ENCODE results near the gene TRA2B. TPM values are rescaled to one million over a fixed set of nuclear protein-coding genes. Genes with fewer than 3 reads are reported as not detected.
A peak's percentile ranks its signal among the peaks of the same experiment; 100 is the strongest.

Gene TRA2B
- total RNA-seq, 2 experiments from 2014 or later, result 289 to 291 TPM

DNA sequence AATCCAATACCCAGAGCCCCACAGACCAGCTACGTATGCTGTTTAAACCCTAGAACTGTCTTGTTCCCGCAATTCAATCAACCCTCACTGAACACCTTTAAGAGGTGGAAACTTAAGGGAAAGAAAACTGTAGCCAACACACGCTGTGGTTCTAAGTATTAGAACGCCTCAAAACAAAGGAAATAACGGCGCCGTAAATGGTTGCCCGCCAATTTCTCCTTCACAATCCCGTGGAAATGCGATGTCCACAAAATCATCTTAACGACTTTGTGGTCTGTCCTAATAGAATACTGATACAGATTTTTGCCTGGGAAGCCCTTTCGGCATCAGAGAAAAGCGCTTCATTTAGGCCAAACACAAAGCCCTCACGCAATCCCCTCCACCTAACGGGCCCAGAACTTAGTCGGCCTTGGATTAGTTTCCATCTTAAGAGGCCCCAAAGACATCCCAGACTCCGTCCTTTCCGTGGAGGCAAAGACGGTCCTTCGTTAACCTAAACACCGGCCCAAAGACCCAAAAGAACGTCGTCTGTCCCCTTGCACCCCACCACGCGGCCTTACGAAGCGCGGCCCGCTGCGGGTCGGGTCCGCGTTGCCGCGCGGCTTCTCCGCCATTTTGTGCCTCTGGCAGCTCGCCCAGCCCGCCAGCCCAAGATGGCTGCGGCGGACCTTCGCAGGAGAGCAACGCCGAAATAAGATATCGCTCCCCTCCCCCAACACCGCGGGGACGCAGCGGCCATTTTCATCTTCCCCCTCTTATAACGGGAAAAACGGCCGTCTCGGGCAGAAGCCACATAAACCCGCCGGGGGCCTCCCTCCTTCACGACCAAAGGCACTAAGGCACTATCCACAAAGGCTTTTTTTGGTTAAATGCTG lies 763 bp downstream of the TRA2B start:
- H3K9me3 Mint-ChIP-seq, result peaks cover 4% of the 10 kb centered on the region
- H3K36me3 Mint-ChIP-seq, result peaks cover 61% of the 10 kb centered on the region
- DNase-seq, result peak; percentile 89
- H3K4me3 Mint-ChIP-seq, result peak overlapping the region; percentile 99
- peak overlapping the region; percentile 100 for H3K27ac Mint-ChIP-seq
- peaks cover 5% of the 10 kb centered on the region for H3K27me3 Mint-ChIP-seq
- H3K4me1 Mint-ChIP-seq, result peaks cover 23% of the 10 kb centered on the region

DNA sequence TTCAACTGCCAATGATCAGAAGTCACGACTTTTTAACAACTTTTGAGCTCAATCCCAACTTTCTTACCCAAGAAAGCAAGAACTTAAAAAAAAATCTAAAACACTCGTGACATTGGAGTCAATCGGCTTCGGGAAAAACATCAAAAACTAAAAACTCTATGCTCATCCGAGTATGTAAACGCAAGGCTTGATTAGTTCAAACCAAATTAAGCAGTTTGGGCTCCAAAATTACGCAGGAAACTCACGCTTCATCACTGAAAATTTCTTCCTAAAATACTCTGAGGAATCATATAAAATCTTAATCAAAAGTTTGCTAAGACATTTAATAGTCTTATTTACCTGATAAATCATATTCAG lies 1.6 kb downstream of the TRA2B start:
- H3K27me3 Mint-ChIP-seq, result peaks cover 5% of the 10 kb centered on the region
- DNase-seq, result no peak
- H3K9me3 Mint-ChIP-seq, result peaks cover 4% of the 10 kb centered on the region
- peak overlapping the region; percentile 99 for H3K4me3 Mint-ChIP-seq
- H3K4me1 Mint-ChIP-seq, result peaks cover 30% of the 10 kb centered on the region
- peaks cover 69% of the 10 kb centered on the region for H3K36me3 Mint-ChIP-seq
- H3K27ac Mint-ChIP-seq, result peak overlapping the region; percentile 100

DNA sequence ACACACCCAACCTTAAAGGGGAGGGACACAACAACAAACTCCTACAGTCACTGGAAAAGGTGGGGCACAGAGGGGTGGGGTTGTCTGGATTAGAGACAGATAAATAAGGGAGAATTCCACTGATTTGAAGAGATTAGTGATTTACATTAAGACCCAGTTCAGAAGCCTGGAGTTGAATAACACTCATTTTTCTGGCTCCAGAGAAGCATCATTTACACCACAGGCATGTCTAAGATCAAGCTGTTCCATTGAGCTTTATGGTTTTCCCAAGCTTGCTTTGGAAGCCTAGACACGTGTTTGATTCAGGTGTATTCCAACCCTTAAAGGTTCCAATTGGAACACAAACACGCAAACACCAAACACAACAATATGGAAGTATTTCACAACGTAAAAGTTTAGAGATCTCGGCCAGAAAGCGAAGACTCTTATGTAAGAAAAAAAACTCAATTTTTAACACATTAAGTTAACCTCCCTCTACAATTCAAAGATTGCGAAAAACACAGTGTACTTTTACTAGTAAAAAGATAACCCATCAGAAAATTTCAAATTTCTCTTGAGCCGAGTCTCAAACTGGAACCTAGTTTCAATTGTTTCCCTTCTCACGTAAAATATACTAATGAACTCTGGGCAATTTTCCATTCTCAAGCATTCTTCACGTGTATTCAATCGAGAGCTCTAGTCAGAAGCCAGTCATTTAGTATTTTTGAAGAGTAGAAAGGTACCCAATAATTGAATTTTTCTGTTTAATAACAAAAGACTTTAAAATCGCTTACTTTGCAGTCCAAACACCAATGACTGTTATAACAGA lies 2.1 kb downstream of the TRA2B start:
- peak overlapping the region; percentile 100 for H3K27ac Mint-ChIP-seq
- peaks cover 4% of the 10 kb centered on the region for H3K9me3 Mint-ChIP-seq
- H3K4me1 Mint-ChIP-seq, result peaks cover 36% of the 10 kb centered on the region
- no peak for DNase-seq
- peaks cover 75% of the 10 kb centered on the region for H3K36me3 Mint-ChIP-seq
- H3K4me3 Mint-ChIP-seq, result peak overlapping the region; percentile 99
- peaks cover 5% of the 10 kb centered on the region for H3K27me3 Mint-ChIP-seq

DNA sequence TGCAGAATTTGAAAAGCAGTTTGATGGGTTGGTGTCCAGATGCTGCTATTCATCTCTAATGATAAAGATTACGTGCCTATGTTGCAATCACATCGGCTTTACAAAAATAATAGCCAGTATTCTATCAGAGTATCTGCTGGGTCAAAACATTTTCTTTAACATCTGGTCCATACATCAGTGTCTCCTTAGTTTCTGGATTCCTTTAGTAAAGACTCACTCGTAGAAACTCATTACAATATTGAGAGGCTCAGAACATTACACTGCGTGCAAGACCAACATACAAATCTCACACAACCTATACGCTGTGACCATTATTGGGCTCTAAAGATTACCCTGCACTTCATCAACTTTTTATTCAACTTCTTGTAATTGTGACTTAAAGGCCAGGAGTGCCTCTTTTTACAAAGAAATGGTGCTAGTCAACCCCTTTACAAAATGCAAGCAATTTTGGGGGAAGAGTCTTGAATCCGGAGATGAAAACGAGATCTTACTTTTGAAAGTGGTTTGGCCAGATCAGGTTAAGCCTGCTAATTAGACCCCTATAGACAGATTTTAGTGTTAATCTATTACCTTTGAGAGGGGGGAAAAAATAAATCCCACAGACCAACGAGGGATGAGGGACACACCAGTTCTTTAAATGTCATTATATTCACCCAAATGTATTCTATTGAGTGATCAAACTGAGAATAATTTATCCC lies 2.9 kb downstream of the TRA2B start:
- peaks cover 5% of the 10 kb centered on the region for H3K27me3 Mint-ChIP-seq
- H3K36me3 Mint-ChIP-seq, result peaks cover 82% of the 10 kb centered on the region
- peak overlapping the region; percentile 99 for H3K4me3 Mint-ChIP-seq
- peaks cover 44% of the 10 kb centered on the region for H3K4me1 Mint-ChIP-seq
- H3K9me3 Mint-ChIP-seq, result peaks cover 4% of the 10 kb centered on the region
- DNase-seq, result no peak
- H3K27ac Mint-ChIP-seq, result peak overlapping the region; percentile 100

DNA sequence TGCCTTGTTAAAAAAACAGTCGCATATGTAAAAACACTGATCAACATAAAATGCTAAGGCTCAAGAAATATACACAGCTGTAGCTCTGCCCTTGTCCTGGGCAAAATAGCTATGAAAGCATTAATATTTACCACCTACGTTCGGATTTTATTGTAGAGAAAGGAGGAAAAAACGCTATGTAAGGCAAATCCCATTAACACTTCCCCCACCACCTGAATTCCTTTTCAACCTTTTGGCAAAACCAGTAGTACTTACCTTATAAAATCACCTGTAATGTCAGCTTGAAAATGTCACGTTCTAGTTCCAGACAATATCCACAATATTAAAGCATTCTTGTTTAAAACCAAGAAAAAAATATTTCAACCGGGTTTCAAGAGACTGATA lies 3.6 kb downstream of the TRA2B start:
- Mint-ChIP-seq H3K27me3 (peaks cover 5% of the 10 kb centered on the region), H3K4me1 (peaks cover 51% of the 10 kb centered on the region), H3K4me3 (peak overlapping the region; percentile 99), H3K27ac (peak overlapping the region; percentile 34), H3K9me3 (peaks cover 4% of the 10 kb centered on the region), H3K36me3 (peaks cover 88% of the 10 kb centered on the region)
- DNase-seq, result no peak

DNA sequence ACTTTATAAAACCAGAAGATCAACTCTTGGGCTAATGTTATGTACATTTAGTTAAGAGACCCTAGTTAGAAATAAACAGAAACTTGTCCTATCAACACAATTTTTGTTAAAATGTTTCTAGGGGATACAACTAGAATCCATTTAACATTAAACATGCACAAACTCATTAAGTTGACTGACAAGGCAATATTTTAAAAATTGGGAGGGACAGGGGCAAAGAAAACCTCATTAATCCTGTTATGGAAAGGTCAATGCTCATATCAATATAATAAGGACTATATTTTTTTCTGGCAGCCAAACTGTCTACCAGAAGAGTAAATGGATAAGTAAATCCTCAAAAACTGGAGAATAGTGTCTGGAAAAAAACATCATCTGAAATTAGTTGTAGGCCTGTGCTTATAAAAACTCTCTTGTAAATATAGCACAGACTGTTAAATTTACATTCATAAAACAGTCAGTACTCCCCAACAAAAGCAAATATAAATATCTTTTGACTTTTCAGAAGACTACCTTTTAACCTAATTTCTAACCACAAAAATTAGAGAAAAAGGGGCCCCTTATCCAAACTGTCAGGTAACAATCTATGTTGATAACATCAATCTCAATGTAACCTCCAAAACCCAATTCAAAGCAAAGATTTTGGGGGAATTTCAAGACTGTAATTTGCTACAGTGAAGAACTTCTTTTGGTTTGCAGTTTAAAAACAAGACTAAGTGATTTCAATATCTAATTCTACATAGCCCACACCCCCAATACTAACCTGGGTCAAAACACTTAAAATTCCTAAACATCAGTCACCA lies 4.2 kb downstream of the TRA2B start:
- no peak for DNase-seq
- peaks cover 5% of the 10 kb centered on the region for H3K27me3 Mint-ChIP-seq
- H3K36me3 Mint-ChIP-seq, result peaks cover 94% of the 10 kb centered on the region
- peaks cover 57% of the 10 kb centered on the region for H3K4me1 Mint-ChIP-seq
- peak overlapping the region; percentile 50 for H3K27ac Mint-ChIP-seq
- H3K4me3 Mint-ChIP-seq, result peak overlapping the region; percentile 99
- H3K9me3 Mint-ChIP-seq, result peaks cover 4% of the 10 kb centered on the region

DNA sequence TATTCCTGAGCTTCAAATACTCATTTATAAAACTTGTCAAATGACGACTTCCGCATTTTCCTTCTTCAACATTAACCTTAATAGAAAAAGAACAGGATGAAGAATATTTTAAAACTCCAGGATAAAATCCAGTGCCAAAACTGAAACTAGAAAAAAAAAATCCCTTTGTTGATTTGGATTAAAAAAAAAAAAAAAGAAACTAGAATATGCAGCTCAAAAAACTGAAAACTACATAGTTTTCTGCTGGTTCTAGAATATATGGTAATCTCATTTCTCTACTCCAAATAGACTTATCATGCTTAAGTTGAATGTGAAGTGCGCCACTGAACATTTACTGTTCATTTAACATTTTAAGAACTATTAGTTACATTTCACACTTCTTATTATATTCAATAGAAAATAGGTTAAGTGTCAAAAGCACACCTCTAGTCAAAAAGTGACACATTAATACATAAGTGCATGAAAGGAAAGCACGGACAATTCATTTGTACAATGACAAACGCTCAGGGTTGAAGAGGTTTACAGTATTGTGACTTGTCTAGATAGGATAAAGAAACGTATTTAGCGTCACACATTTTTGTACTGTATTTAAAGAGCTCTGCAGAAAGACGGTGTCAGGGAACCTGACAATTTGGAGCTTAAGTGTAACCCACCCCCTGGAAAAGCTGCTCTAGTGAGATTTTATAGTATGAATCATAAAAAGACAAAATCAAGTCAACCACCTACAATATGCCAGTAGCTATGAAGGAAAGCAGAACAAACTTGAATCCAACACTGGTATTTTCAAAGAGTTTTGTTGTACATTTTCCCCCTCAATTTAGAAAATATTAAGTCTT lies 5.8 kb downstream of the TRA2B start:
- no peaks in the 10 kb centered on the region for H3K27me3 Mint-ChIP-seq
- H3K4me3 Mint-ChIP-seq, result peak overlapping the region; percentile 86
- H3K9me3 Mint-ChIP-seq, result no peaks in the 10 kb centered on the region
- no peak for DNase-seq
- H3K4me1 Mint-ChIP-seq, result peaks cover 69% of the 10 kb centered on the region
- peak overlapping the region; percentile 66 for H3K27ac Mint-ChIP-seq
- H3K36me3 Mint-ChIP-seq, result peaks cover 95% of the 10 kb centered on the region

DNA sequence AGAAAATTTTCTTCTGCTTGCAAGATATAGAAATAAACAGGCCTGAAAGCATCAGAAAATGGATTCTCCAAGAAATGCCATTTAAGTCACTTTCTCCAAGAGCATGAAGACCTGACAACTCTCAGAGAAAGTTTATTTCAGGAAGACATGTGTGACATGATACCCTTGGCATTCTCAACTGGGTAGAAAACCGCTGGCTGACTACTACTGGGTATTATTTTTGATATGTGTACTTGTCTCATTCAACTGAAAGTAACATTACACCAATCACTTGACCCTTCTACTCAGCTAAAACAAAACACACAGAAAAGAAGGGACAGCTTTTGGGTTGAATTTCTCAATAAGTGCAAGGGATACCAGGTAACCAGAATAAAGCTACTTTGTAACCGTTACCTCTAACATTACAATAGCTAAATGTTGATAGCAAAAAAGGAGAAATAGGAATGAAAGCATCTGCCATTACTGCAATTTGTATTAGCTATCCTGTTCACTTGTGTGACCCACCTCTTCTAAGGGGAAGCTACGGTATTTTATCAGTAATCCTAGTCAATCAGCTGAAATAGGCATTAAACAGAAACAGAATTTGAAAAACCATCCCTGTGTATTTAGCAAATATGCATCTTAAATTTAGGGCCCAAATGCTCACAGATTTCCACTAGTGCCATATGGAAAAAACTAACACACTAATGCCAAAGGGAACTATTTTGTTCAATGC lies 7.3 kb downstream of the TRA2B start:
- peaks cover 80% of the 10 kb centered on the region for H3K4me1 Mint-ChIP-seq
- H3K27ac Mint-ChIP-seq, result peak overlapping the region; percentile 66
- H3K4me3 Mint-ChIP-seq, result peak overlapping the region; percentile 86
- H3K36me3 Mint-ChIP-seq, result peaks cover 93% of the 10 kb centered on the region
- no peaks in the 10 kb centered on the region for H3K27me3 Mint-ChIP-seq
- H3K9me3 Mint-ChIP-seq, result no peaks in the 10 kb centered on the region
- DNase-seq, result no peak

DNA sequence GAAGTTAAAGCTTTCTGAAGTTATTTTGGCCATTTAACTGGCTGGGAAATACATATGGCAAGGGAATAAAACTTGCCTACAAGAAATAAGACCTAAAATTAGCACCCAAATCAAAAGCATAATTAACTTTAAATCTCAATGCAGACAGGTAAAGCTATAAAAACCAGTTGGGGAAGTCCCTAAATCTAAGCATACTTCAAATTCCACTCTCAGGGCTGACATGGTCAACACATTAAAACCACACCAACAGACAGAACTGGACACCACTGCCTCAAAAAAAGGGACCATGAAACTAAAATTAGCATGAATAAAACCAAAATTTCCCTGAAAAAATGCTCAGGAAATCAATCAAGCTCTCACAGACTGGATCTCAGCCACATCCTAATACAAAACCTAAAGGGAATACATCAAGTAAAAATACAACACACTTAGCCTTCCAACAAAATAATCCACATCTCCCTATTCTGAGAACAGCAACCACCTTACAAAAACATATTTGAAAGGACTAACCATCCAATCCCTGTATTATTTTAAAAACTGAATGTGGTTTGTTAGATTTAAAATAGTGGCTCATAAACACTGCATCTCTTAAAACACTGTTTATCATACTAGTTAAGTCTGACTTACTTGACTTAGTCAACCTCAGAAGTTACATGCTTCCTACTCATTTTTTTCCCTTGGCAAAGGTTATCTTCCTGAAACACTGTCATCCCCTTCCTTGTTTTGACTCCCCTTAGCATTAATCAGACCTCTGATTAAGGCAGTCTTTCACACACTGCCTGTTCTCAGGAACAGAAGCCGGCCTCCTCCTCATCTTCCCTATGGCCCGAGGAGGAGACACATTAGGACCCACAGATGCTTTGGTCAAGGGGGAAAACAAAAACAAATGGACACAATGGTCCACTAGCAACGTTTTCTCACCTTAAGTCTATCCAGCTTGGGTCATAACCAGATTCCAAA lies 8.3 kb downstream of the TRA2B start:
- H3K36me3 Mint-ChIP-seq, result peaks cover 93% of the 10 kb centered on the region
- no peaks in the 10 kb centered on the region for H3K27me3 Mint-ChIP-seq
- H3K9me3 Mint-ChIP-seq, result no peaks in the 10 kb centered on the region
- H3K27ac Mint-ChIP-seq, result peak overlapping the region; percentile 66
- H3K4me3 Mint-ChIP-seq, result peak overlapping the region; percentile 86
- DNase-seq, result no peak
- peaks cover 91% of the 10 kb centered on the region for H3K4me1 Mint-ChIP-seq

DNA sequence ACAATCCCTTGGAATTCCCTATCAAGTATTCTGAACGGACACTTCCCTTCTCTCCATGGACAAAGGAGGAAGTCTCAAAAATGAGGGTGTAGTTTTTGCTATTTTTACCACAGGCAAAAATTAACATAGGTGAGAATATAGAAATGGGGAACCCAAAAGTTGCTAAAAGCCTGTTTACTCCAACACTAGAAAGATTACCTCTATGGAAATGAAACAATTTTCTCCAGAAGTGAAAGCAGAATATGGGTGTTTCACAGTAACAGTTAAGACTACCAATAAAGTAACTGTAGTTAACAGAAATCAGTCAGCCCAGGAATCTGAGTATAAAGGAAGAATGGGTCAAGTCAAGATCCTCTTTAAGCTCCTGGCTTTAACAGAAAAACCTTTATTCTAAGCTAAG lies 9.3 kb downstream of the TRA2B start:
- H3K36me3 Mint-ChIP-seq, result peaks cover 90% of the 10 kb centered on the region
- peak overlapping the region; percentile 70 for H3K27ac Mint-ChIP-seq
- DNase-seq, result no peak
- H3K27me3 Mint-ChIP-seq, result no peaks in the 10 kb centered on the region
- H3K4me1 Mint-ChIP-seq, result peaks cover 90% of the 10 kb centered on the region
- no peaks in the 10 kb centered on the region for H3K9me3 Mint-ChIP-seq
- peak overlapping the region; percentile 86 for H3K4me3 Mint-ChIP-seq

DNA sequence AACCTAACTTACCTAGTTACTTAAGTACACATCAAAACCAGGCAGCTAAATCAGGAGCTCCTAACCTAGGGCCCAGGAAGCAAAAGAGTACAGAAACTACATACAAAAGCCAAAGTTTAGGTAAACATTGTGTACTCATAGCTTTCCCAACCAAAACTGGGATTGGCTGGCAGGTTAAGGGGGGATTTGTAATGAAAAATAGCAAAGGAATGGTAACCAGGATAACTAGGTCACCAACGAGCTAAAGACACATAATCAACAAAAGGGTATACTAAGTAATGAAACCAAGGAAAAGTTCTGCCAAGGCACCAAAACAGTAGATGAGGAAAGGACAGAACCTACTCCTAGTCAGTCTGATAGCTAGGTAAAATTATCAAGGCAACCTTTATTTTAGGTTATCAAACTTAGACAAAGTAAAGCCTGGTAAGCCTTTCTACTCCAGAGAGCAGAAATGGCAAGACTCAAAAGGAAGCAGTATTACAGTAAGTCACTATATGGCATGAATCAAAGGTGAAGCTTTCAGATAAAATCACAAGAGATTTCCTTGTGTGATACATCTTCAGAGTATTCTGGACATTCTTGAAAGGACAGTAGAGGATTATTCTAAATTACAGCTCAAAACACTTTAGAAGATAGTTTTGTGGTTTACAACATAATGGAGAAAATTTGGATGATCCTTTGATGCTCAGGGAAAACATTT lies 10.2 kb downstream of the TRA2B start:
- Mint-ChIP-seq H3K4me3 (peak overlapping the region; percentile 86), H3K36me3 (peaks cover 95% of the 10 kb centered on the region), H3K27me3 (no peaks in the 10 kb centered on the region)

DNA sequence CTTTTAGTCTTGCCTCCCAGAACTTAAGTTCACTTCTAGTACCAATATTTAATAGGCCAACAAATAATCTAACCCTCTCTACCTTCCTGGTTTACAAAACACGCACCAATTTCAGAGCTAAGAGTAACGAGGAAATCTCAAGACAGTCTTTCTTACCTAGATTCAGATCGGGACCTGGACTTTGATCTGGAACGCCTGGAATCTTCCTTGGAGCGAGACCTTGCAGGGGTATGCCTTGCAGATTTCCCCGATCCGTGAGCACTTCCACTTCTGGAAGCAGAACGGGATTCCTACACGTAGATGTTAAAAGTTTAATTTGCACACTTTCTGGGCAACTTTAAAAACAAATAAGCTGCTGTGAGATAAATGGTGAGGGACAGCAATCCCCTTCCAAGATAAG lies 11.4 kb downstream of the TRA2B start:
- H3K4me3 Mint-ChIP-seq, result peak overlapping the region; percentile 45
- H3K36me3 Mint-ChIP-seq, result peaks cover 90% of the 10 kb centered on the region
- peak overlapping the region; percentile 57 for H3K27ac Mint-ChIP-seq
- DNase-seq, result no peak
- H3K4me1 Mint-ChIP-seq, result peaks cover 87% of the 10 kb centered on the region
- no peaks in the 10 kb centered on the region for H3K27me3 Mint-ChIP-seq
- no peaks in the 10 kb centered on the region for H3K9me3 Mint-ChIP-seq

More for the DNA sequence above, 10.2 kb downstream of the TRA2B start:
- no peak for DNase-seq
- Mint-ChIP-seq H3K27ac (peak overlapping the region; percentile 81), H3K4me1 (peaks cover 92% of the 10 kb centered on the region), H3K9me3 (no peaks in the 10 kb centered on the region)
